Osteoblast (primary cell): ENCODE data around the gene ABHD12. TPM values are rescaled to one million over a fixed set of nuclear protein-coding genes. Genes with fewer than 3 reads are reported as not detected.

Experiments used
- DNase-seq: peaks from one replicate; pipeline ENCODE4 v3.0.0; 2011; ENCODE audit warnings: low spot score, mixed read lengths; ENCODE audit not compliant: insufficient read length; ENCODE audit errors: missing footprints
- H2AFZ ChIP-seq: 2 replicates; pipeline ENCODE4 v1.6.0; 2011; ENCODE audit warnings: mild to moderate bottlenecking, low read length
- H3K27ac ChIP-seq: 2 replicates; pipeline ENCODE4 v1.5.1; 2011; ENCODE audit warnings: mild to moderate bottlenecking, low read depth, low read length, moderate library complexity
- H3K27me3 ChIP-seq: 2 replicates; pipeline ENCODE4 v1.6.0; 2012; ENCODE audit warnings: mild to moderate bottlenecking, control low read depth, inconsistent platforms, low read length, moderate library complexity; ENCODE audit not compliant: insufficient read depth
- H3K36me3 ChIP-seq: 2 replicates; pipeline ENCODE4 v1.5.1; 2011; ENCODE audit warnings: mild to moderate bottlenecking, low read length, control low read depth, moderate library complexity; ENCODE audit not compliant: insufficient read depth
- H3K4me1 ChIP-seq: 2 replicates; pipeline ENCODE4 v1.5.1; 2011; ENCODE audit warnings: mild to moderate bottlenecking, low read length, control low read depth, moderate library complexity; ENCODE audit not compliant: insufficient read depth
- H3K4me2 ChIP-seq: 2 replicates; pipeline ENCODE4 v1.6.0; 2011; ENCODE audit warnings: mild to moderate bottlenecking, low read length; ENCODE audit not compliant: insufficient read depth
- H3K4me3 ChIP-seq: fragments of 200-600 bp; sonication (generic); 3 replicates; pipeline ENCODE4 v1.5.1; 2012; ENCODE audit warnings: mild to moderate bottlenecking, low read length, inconsistent platforms; ENCODE audit not compliant: insufficient read depth
- H3K79me2 ChIP-seq: 2 replicates; pipeline ENCODE4 v1.6.0; 2012; ENCODE audit warnings: mild to moderate bottlenecking, low read length, control low read depth, inconsistent platforms; ENCODE audit not compliant: insufficient read depth
- H3K9me3 ChIP-seq: 2 replicates; pipeline ENCODE4 v1.5.1; 2011; ENCODE audit warnings: low read depth, low read length, control low read depth
- H4K20me1 ChIP-seq: 2 replicates; pipeline ENCODE4 v1.6.0; 2012; ENCODE audit warnings: mild to moderate bottlenecking, low read length, control low read depth; ENCODE audit not compliant: insufficient read depth
- total RNA-seq: library from RNA; depleted of rRNA; stranded (reverse); fragments of >200 nt; gene quantifications from 2 replicates; pipeline ENCODE4 v1.2.3, GENCODE V29; 2012
- TF ChIP-seq, protein P1 (sequence below): IDR thresholded peaks from 2 replicates; pipeline ENCODE4 v1.5.1; 2011; ENCODE audit warnings: mild to moderate bottlenecking, low read depth, low read length, moderate library complexity; ENCODE audit errors: extremely low read depth

Gene ABHD12
- total RNA-seq, 1 donor = 29.7 TPM

DNA sequence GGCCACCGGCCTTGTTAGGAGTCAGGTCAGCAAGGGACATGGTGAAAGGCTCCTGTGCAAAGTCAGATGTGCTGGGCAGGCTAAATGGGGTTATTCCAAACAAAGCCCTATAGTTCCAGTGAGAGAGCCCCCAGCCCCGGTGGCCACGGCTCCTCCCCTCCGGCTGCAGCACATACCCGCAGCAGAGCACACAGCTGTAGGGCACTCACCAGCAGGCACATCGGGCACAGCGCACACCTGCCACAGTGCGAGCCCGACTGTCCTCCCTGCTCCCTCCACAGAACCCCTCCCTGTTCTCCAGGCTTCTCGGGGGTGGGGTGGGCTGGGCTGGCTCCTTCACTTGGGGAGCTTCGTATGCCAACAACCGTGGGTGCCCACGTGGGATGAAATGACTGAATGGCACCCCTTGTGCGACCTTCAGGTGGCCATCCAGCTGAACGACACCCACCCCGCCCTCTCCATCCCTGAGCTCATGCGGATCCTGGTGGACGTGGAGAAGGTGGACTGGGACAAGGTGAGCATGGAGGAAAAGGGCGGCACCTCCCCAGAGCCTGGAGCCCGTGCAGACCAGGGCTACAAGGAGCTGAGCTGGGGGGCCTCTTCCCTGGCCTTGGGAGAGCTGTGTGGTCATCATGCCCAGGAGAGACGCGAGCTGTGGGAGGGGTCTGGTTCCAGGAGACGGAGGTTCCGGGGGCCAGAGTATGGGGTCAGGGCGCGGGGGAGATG is 111.8 kb downstream of the ABHD12 start:
- Histone ChIP-seq H3K79me2 (peaks cover 10% of the 10 kb centered on the region), H3K27ac (no peak overlapping the region), H3K27me3 (no peaks in the 10 kb centered on the region), H4K20me1 (peaks cover 19% of the 10 kb centered on the region), H3K4me1 (no peaks in the 10 kb centered on the region), H3K4me3 (no peak overlapping the region), H2AFZ (no peak overlapping the region), H3K9me3 (no peaks in the 10 kb centered on the region), H3K4me2 (no peak overlapping the region), H3K36me3 (peaks cover 87% of the 10 kb centered on the region)
- peak; percentile 65 for DNase-seq
- TF ChIP-seq, protein P1, sequence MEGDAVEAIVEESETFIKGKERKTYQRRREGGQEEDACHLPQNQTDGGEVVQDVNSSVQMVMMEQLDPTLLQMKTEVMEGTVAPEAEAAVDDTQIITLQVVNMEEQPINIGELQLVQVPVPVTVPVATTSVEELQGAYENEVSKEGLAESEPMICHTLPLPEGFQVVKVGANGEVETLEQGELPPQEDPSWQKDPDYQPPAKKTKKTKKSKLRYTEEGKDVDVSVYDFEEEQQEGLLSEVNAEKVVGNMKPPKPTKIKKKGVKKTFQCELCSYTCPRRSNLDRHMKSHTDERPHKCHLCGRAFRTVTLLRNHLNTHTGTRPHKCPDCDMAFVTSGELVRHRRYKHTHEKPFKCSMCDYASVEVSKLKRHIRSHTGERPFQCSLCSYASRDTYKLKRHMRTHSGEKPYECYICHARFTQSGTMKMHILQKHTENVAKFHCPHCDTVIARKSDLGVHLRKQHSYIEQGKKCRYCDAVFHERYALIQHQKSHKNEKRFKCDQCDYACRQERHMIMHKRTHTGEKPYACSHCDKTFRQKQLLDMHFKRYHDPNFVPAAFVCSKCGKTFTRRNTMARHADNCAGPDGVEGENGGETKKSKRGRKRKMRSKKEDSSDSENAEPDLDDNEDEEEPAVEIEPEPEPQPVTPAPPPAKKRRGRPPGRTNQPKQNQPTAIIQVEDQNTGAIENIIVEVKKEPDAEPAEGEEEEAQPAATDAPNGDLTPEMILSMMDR = no peak

- H4K20me1 ChIP-seq = peaks cover 19% of the 10 kb centered on the region
- no peak overlapping the region for H2AFZ ChIP-seq
- peaks cover 15% of the 10 kb centered on the region for H3K79me2 ChIP-seq
- peaks cover 87% of the 10 kb centered on the region for H3K36me3 ChIP-seq
- no peak overlapping the region for H3K4me2 ChIP-seq
- H3K27me3 ChIP-seq = no peaks in the 10 kb centered on the region
- H3K4me3 ChIP-seq = no peak overlapping the region
- no peaks in the 10 kb centered on the region for H3K9me3 ChIP-seq
- no peaks in the 10 kb centered on the region for H3K4me1 ChIP-seq
- DNase-seq = peak; percentile 4
- H3K27ac ChIP-seq = no peak overlapping the region
- TF ChIP-seq, protein P1 = no peak
These were observed 112.6 kb downstream of the ABHD12 start for GRCh38 chr20:25277941-25278521.

DNA sequence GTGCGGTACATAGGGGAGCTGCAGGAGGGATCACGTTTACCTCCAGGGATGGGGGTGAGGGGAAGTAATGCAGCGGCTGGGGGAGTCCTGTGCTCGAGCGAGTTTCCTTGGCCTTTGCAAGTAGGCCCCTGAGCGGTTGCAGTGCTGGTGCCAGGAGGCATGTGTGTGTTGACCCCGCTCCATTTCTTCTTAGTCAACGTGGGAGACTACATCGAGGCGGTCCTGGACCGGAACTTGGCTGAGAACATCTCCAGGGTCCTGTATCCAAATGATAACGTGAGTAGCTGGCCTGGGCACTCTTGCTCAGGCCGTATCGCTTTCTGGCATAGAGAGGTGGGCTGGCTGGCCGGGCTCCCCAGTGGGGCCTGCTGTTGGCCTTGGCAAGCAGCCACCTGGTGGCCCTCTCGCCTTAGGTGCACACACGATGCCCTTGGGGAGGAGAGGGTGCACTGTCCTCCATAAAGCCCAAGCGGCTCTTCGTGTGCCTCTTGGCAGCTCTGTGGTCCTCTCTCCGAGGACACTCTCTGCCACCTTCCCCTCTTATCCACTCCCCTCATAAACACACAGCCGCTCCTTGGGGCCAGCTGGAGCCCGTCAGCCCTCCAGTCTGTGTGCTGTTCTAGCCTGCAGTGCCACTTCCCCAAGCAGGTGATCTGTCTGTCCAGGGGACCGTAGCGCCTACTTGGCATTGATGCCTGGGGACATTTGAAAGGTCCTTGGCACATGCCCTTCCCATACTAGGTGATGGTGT is 113.4 kb downstream of the ABHD12 start:
- H2AFZ ChIP-seq = no peak overlapping the region
- H3K79me2 ChIP-seq = peaks cover 18% of the 10 kb centered on the region
- H3K4me1 ChIP-seq = no peaks in the 10 kb centered on the region
- no peak overlapping the region for H3K4me2 ChIP-seq
- H3K36me3 ChIP-seq = peaks cover 88% of the 10 kb centered on the region
- no peaks in the 10 kb centered on the region for H3K27me3 ChIP-seq
- H3K9me3 ChIP-seq = no peaks in the 10 kb centered on the region
- TF ChIP-seq, protein P1 = no peak
- peak; percentile 62 for DNase-seq
- H3K27ac ChIP-seq = no peak overlapping the region
- no peak overlapping the region for H3K4me3 ChIP-seq
- H4K20me1 ChIP-seq = peaks cover 19% of the 10 kb centered on the region
